Measurements from ENCODE around the gene VMP1. TPM values are rescaled to one million over a fixed set of nuclear protein-coding genes. Genes with fewer than 3 reads are reported as not detected.

Gene VMP1
- 10 to 100 TPM; 48.0 to 63.4 TPM for total RNA-seq

DNA sequence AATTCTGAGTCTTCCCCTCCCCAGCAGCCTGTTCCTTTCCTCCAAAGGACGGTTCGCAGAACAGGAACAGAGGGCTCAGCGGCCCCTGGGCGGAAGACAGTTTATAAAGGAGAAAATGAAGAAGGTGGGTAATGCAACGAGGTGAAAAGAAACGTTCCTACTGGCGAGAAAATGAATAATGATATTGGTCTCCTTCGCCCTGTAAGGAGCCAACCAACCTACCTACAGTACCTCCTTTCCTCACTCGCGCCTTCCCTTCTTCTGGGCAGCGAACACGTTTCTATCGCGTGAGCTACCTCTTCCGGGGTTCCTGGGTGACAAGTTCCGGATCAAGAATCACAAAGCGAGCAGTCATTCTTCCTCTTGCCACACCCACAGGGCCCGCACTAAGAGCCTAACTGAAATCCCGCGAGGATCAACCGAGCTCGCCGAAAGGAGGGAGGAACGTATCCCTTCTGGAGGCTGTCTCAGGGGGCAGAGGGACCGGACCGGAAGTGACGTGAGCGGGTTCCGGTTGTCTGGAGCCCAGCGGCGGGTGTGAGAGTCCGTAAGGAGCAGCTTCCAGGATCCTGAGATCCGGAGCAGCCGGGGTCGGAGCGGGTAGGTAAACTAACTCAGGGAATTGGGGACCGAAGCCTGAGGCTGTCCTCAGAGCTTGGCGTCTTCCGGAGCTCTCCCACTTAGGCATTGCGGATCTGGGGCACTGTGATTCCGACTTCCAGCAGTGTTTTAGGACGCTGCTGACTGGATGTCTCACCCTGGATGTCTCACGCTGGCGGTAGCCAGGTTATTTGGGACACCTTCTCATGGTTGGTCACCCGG lies at the start of gene VMP1, which contains the start of gene PTRH2:
VMP1 (plus strand) TSS at position 506 of the 822 bp plus-strand sequence. CDS start 23,793 bp downstream, outside the sequence.
PTRH2 (minus strand) TSS at position 282 of the 822 bp plus-strand sequence. CDS start 9,452 bp downstream, outside the sequence.
- TF ChIP-seq, protein P1, sequence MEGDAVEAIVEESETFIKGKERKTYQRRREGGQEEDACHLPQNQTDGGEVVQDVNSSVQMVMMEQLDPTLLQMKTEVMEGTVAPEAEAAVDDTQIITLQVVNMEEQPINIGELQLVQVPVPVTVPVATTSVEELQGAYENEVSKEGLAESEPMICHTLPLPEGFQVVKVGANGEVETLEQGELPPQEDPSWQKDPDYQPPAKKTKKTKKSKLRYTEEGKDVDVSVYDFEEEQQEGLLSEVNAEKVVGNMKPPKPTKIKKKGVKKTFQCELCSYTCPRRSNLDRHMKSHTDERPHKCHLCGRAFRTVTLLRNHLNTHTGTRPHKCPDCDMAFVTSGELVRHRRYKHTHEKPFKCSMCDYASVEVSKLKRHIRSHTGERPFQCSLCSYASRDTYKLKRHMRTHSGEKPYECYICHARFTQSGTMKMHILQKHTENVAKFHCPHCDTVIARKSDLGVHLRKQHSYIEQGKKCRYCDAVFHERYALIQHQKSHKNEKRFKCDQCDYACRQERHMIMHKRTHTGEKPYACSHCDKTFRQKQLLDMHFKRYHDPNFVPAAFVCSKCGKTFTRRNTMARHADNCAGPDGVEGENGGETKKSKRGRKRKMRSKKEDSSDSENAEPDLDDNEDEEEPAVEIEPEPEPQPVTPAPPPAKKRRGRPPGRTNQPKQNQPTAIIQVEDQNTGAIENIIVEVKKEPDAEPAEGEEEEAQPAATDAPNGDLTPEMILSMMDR (IDR thresholded peaks at IDR 0.05), result no peak
- peak within 1 kb of the TSS; percentile 94 to 95 for H3K27ac ChIP-seq
- H3K36me3 ChIP-seq, result no peaks in the 10 kb centered on the region
- H3K9me3 ChIP-seq, result no peaks in the 10 kb centered on the region
- peak; percentile 99 for DNase-seq (ENCODE audit: low spot score)
- H3K27me3 ChIP-seq, result no peaks in the 10 kb centered on the region
- H3K4me3 ChIP-seq, result peak within 1 kb of the TSS; percentile 79 to 87
- H3K4me1 ChIP-seq, result peaks cover 0 to 40% of the 10 kb centered on the region in 2 donors

DNA sequence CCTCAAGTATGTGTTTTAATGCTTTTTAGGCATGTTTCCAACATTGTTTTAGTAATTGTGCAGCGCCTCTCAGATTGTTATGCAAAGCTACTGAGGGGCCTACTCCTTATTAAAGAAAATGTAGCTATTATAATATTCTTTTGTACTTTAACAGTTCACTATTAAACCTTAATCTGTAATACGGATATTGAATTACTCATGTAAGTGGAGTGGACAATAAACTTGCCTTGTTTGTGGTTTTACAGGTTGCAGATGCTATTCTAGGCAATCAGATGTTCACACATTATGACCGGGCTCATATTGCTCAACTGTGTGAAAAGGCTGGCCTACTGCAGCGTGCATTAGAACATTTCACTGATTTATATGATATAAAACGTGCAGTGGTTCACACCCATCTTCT lies 41.2 kb upstream of the VMP1 start:
- Histone ChIP-seq H3K27me3 (no peaks in the 10 kb centered on the region), H3K9me3 (no peaks in the 10 kb centered on the region), H3K4me3 (no peak overlapping the region), H3K36me3 (peaks cover 77% of the 10 kb centered on the region), H3K27ac (no peak overlapping the region), H3K4me1 (peaks cover 0 to 10% of the 10 kb centered on the region in 2 donors)
- TF ChIP-seq, protein P1 (IDR thresholded peaks at IDR 0.05), result no peak
- DNase-seq (ENCODE audit: low spot score), result no peak

DNA sequence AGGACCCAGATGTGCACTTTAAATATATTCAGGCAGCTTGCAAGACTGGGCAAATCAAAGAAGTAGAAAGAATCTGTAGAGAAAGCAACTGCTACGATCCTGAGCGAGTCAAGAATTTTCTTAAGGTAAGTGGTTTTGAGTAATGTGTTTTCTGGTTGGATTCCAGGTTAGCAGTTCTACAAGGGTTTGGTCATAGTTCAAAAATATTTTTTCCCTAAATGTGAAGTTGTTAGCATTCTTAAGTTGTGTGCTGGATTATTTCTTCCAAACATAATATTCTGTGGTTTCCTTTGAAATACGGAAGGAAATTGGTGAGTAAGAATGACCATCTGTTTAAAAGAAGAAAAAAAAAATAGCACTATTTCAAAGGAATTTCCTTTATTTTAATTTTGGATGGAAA lies 38.6 kb upstream of the VMP1 start:
- TF ChIP-seq, protein P1 (IDR thresholded peaks at IDR 0.05), result no peak
- no peak overlapping the region for H3K27ac ChIP-seq
- peaks cover 57% of the 10 kb centered on the region for H3K36me3 ChIP-seq
- no peak for DNase-seq (ENCODE audit: low spot score)
- peaks cover 0 to 10% of the 10 kb centered on the region in 2 donors for H3K4me1 ChIP-seq
- no peak overlapping the region for H3K4me3 ChIP-seq
- H3K9me3 ChIP-seq, result no peaks in the 10 kb centered on the region
- no peaks in the 10 kb centered on the region for H3K27me3 ChIP-seq

DNA sequence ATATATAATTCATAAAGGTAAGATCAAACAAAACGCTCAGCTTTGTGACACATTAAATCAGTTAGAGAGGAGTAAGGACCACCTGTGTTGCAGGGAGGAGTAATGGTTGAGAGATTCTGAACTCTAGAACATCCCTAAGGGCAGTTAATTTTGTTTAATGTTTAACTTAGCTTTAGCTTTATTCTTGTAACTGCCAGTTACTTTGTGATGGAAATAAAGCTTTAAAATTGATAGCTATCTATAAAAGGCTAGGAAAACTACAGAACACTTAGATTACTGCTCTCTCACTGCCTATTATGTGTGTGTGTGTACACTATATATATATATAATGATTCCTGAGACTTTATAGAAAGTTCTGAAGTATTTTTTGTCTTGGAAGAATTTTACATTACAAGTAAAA lies 38.0 kb upstream of the VMP1 start:
- Histone ChIP-seq H3K36me3 (peaks cover 57% of the 10 kb centered on the region), H3K4me3 (no peak overlapping the region), H3K9me3 (no peaks in the 10 kb centered on the region), H3K27ac (peak overlapping the region in 1 of 2 donors; percentile 33), H3K4me1 (peaks cover 0 to 10% of the 10 kb centered on the region in 2 donors), H3K27me3 (no peaks in the 10 kb centered on the region)
- TF ChIP-seq, protein P1 (IDR thresholded peaks at IDR 0.05), result no peak
- DNase-seq (ENCODE audit: low spot score), result no peak

DNA sequence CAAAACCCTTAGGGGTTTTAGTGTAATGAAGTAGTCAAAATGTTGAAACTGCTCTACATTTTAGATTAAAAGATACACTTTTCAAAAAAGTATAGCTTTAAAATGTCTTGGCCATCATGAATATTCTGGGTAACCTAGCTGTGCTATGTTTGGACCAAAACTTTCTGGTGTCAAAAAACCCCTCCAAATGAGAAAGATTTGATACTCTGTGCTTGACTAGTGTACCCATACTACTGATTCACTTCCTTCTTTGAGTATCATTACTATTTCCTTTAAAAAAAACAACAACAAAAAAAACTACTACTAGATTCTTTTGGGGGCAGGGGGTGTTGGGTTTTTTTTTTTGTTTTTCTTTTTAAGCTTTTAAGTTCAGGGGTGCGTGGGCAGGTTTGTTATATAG lies 37.5 kb upstream of the VMP1 start:
- Histone ChIP-seq H3K4me1 (peaks cover 0 to 10% of the 10 kb centered on the region in 2 donors), H3K4me3 (no peak overlapping the region), H3K36me3 (peaks cover 57% of the 10 kb centered on the region), H3K27me3 (no peaks in the 10 kb centered on the region), H3K9me3 (no peaks in the 10 kb centered on the region), H3K27ac (no peak overlapping the region)
- TF ChIP-seq, protein P1 (IDR thresholded peaks at IDR 0.05), result no peak
- DNase-seq (ENCODE audit: low spot score), result no peak
